H1 (cell line): ENCODE data around the gene DDX51. TPM values are rescaled to one million over a fixed set of nuclear protein-coding genes. Genes with fewer than 3 reads are reported as not detected.

Experiments used
- CTCF ChIA-PET: fragments of 300-600 bp; sonication (Branson Sonifier 250); formaldehyde crosslinking; loops from one replicate; lab custom pipeline; 2021; ENCODE audit not compliant: partially characterized antibody; lab: Charles Lee
- POLR2A ChIA-PET: fragments of 300-600 bp; sonication (Branson Sonifier 250); formaldehyde crosslinking; loops from one replicate; lab custom pipeline; 2021; ENCODE audit warnings: inconsistent platforms; ENCODE audit not compliant: partially characterized antibody; lab: Charles Lee
- DNase-seq, 2 experiments: peaks; one replicate each; pipeline versions ENCODE4 v3.0.0 to v3.0.0-alpha.2; 2010 to 2022; ENCODE audit warnings: low spot score in 2 of 2, low read depth in 1 of 2, mixed read lengths in 1 of 2
- FAIRE-seq: peaks from 2 replicates; lab custom pipeline; 2011; peaks lifted over from hg19 to GRCh38; lab: Jason Lieb, UNC
- H2AFZ ChIP-seq: 2 replicates; pipeline ENCODE4 v1.8.1; 2012; ENCODE audit warnings: low read length, inconsistent platforms
- H2AK5ac ChIP-seq: 2 replicates; pipeline ENCODE4 v1.6.1; 2013; ENCODE audit warnings: low read depth, low read length
- H2BK120ac ChIP-seq: replicated peaks from 2 replicates; pipeline ENCODE3; 2013; ENCODE audit warnings: low read depth, low read length, inconsistent platforms
- H2BK12ac ChIP-seq: 2 replicates; pipeline ENCODE4 v1.6.1; 2013; ENCODE audit warnings: low read depth, low read length
- H2BK15ac ChIP-seq: 2 replicates; pipeline ENCODE4 v1.6.1; 2013; ENCODE audit warnings: low read length
- H2BK20ac ChIP-seq: 2 replicates; pipeline ENCODE4 v1.6.1; 2013; ENCODE audit warnings: low read length
- H2BK5ac ChIP-seq: 2 replicates; pipeline ENCODE4 v1.6.1; 2013; ENCODE audit warnings: low read depth, low read length
- H3K14ac ChIP-seq: 2 replicates; pipeline ENCODE4 v1.6.1; 2013; ENCODE audit warnings: inconsistent platforms; ENCODE audit not compliant: insufficient read length
- H3K18ac ChIP-seq: 2 replicates; pipeline ENCODE4 v1.6.1; 2013; ENCODE audit warnings: low read length; ENCODE audit errors: extremely low read depth
- H3K23ac ChIP-seq: 2 replicates; pipeline ENCODE4 v1.6.1; 2013; ENCODE audit warnings: inconsistent platforms; ENCODE audit not compliant: insufficient read length
- H3K23me2 ChIP-seq: 2 replicates; pipeline ENCODE4 v1.6.1; 2013; ENCODE audit warnings: low read depth, low read length
- H3K27ac ChIP-seq: 2 replicates; pipeline ENCODE4 v1.6.1; 2011; ENCODE audit warnings: low read depth, low read length, inconsistent platforms
- H3K27me3 ChIP-seq, 4 experiments: replicated peaks in 1 of 4; 1 replicate in 1 of 4; 2 replicates in 3 of 4; pipeline versions ENCODE4 v1.6.1 to v1.8.1; 2011 to 2013; ENCODE audit warnings: low read length in 3 of 4, mild to moderate bottlenecking in 3 of 4, inconsistent platforms in 2 of 4, mixed read lengths in 2 of 4, moderate library complexity in 1 of 4; ENCODE audit not compliant: control insufficient read depth in 3 of 4, insufficient read depth in 3 of 4; ENCODE audit errors: extremely low read depth in 1 of 4
- H3K36me3 ChIP-seq, 4 experiments: 2 replicates each; pipeline versions ENCODE4 v1.6.1 to v1.8.1; 2011 to 2013; ENCODE audit warnings: mild to moderate bottlenecking in 4 of 4, low read length in 3 of 4, moderate library complexity in 2 of 4, control low read depth in 1 of 4, inconsistent platforms in 1 of 4; ENCODE audit not compliant: insufficient read depth in 4 of 4, control insufficient read depth in 2 of 4
- H3K4ac ChIP-seq: replicated peaks from 2 replicates; pipeline ENCODE3; 2013; ENCODE audit warnings: low read length, low read depth, mixed read lengths, inconsistent platforms; ENCODE audit not compliant: insufficient read length
- H3K4me1 ChIP-seq, 4 experiments: replicated peaks in 1 of 4; 1 replicate in 1 of 4; 2 replicates in 3 of 4; pipeline versions ENCODE4 v1.6.1 to v1.8.1; 2011 to 2013; ENCODE audit warnings: low read length in 3 of 4, inconsistent platforms in 2 of 4, mixed read lengths in 1 of 4; ENCODE audit not compliant: insufficient read depth in 4 of 4, control insufficient read depth in 3 of 4
- H3K4me2 ChIP-seq, 2 experiments: 2 replicates each; pipeline versions ENCODE4 v1.6.1 to v1.8.1; 2011 to 2013; ENCODE audit warnings: low read depth in 2 of 2, low read length in 2 of 2, control low read depth in 1 of 2, inconsistent platforms in 1 of 2, mild to moderate bottlenecking in 1 of 2; ENCODE audit not compliant: insufficient read depth in 1 of 2
- H3K4me3 ChIP-seq, 4 experiments: fragments of 200-600, 300-600 bp in 1 of 4; sonication (generic), shearing (Covaris generic), sonication (Bioruptor Twin) in 1 of 4; 2 replicates each; pipeline versions ENCODE4 v1.5.1 to v1.8.1; 2011 to 2016; ENCODE audit warnings: low read length in 4 of 4, low read depth in 3 of 4, control low read depth in 2 of 4, inconsistent platforms in 2 of 4, mild to moderate bottlenecking in 2 of 4, mixed read lengths in 1 of 4, moderate library complexity in 1 of 4; ENCODE audit not compliant: insufficient read depth in 2 of 4; ENCODE audit errors: extremely low read depth in 1 of 4
- H3K56ac ChIP-seq: replicated peaks from 2 replicates; pipeline ENCODE3; 2013; ENCODE audit warnings: low read depth, mild to moderate bottlenecking, mixed read lengths, low read length, inconsistent platforms; ENCODE audit not compliant: insufficient read length
- H3K79me1 ChIP-seq: 2 replicates; pipeline ENCODE4 v1.6.1; 2013; ENCODE audit warnings: low read depth, low read length, control low read depth
- H3K79me2 ChIP-seq, 2 experiments: 2 replicates each; pipeline versions ENCODE4 v1.6.1 to v1.8.1; 2012 to 2013; ENCODE audit warnings: low read length in 2 of 2, mild to moderate bottlenecking in 2 of 2, inconsistent platforms in 1 of 2; ENCODE audit not compliant: insufficient read depth in 2 of 2, control insufficient read depth in 1 of 2
- H3K9ac ChIP-seq, 4 experiments: replicated peaks in 1 of 4; 1 replicate in 1 of 4; 2 replicates in 3 of 4; pipeline versions ENCODE4 v1.6.1 to v1.8.1; 2011 to 2013; ENCODE audit warnings: low read depth in 3 of 4, low read length in 3 of 4, control low read depth in 2 of 4, mild to moderate bottlenecking in 2 of 4, moderate library complexity in 2 of 4, inconsistent platforms in 1 of 4; ENCODE audit errors: extremely low read depth in 1 of 4
- H3K9me3 ChIP-seq, 2 experiments: 2 replicates each; pipeline versions ENCODE4 v1.6.1 to v1.8.1; 2012 to 2013; ENCODE audit warnings: mild to moderate bottlenecking in 2 of 2, moderate library complexity in 2 of 2, control low read depth in 1 of 2, inconsistent platforms in 1 of 2, low read depth in 1 of 2, low read length in 1 of 2, mixed read lengths in 1 of 2; ENCODE audit not compliant: insufficient read depth in 2 of 2
- H4K20me1 ChIP-seq, 2 experiments: replicated peaks in 1 of 2; 2 replicates each; pipeline versions ENCODE3 to v1.8.1; 2011 to 2013; ENCODE audit warnings: inconsistent platforms in 2 of 2, low read length in 2 of 2, mild to moderate bottlenecking in 1 of 2; ENCODE audit not compliant: insufficient read depth in 2 of 2, control insufficient read depth in 1 of 2
- H4K5ac ChIP-seq: 2 replicates; pipeline ENCODE4 v1.6.1; 2013; ENCODE audit warnings: low read length, low read depth, mixed read lengths, inconsistent platforms; ENCODE audit not compliant: insufficient read length
- H4K8ac ChIP-seq: 2 replicates; pipeline ENCODE4 v1.8.0; 2013; ENCODE audit warnings: mild to moderate bottlenecking, moderate library complexity, low read length, inconsistent platforms; ENCODE audit not compliant: insufficient read depth; ENCODE audit errors: extremely low read depth
- H4K91ac ChIP-seq: replicated peaks from 2 replicates; pipeline ENCODE3; 2013; ENCODE audit warnings: low read length, mixed read lengths, inconsistent platforms; ENCODE audit not compliant: insufficient read length
- BRCA1 ChIP-seq: IDR thresholded peaks from 2 replicates; pipeline ENCODE4 v1.6.1; 2012; ENCODE audit warnings: low read depth, low read length, improper control_type of control experiment
- CBX5 ChIP-seq: fragments of 300-800, 300-1000 bp; sonication (generic); IDR thresholded peaks from 2 replicates; pipeline ENCODE4 v1.7.1; 2016; ENCODE audit warnings: antibody characterized with exemption, low read length, low read depth
- CBX8 ChIP-seq: fragments of 300-800, 300-1000 bp; sonication (generic); IDR thresholded peaks from 2 replicates; pipeline ENCODE4 v1.7.1; 2016; ENCODE audit warnings: low read depth, low read length, borderline replicate concordance
- CREB1 ChIP-seq: IDR thresholded peaks from 2 replicates; pipeline ENCODE4 v1.6.1; 2012; ENCODE audit warnings: inconsistent platforms
- EGR1 ChIP-seq: IDR thresholded peaks from 2 replicates; pipeline ENCODE4 v1.6.1; 2011; ENCODE audit warnings: low read depth, low read length, borderline replicate concordance
- KDM1A ChIP-seq: fragments of 200-600, 300-600 bp; sonication (generic); IDR thresholded peaks from 2 replicates; pipeline ENCODE4 v1.7.1; 2016; ENCODE audit warnings: mild to moderate bottlenecking, low read length, borderline replicate concordance
- KDM4A ChIP-seq: IDR thresholded peaks from one replicate; pipeline ENCODE4 v1.7.1; 2012; ENCODE audit warnings: low read depth, mild to moderate bottlenecking, moderate library complexity, low read length, inconsistent platforms; ENCODE audit not compliant: severe bottlenecking
- KDM5A ChIP-seq: fragments of 200-600 bp; IDR thresholded peaks from 2 replicates; pipeline ENCODE4 v1.7.1; 2012; ENCODE audit warnings: mild to moderate bottlenecking, low read length, inconsistent platforms, mixed read lengths
- NRF1 ChIP-seq: IDR thresholded peaks from 2 replicates; pipeline ENCODE4 v1.6.1; 2011; ENCODE audit warnings: mild to moderate bottlenecking, low read depth, low read length, improper control_type of control experiment
- RFX5 ChIP-seq: IDR thresholded peaks from 2 replicates; pipeline ENCODE4 v1.6.1; 2011; ENCODE audit warnings: low read depth, low read length, improper control_type of control experiment, borderline replicate concordance
- SP1 ChIP-seq: IDR thresholded peaks from 2 replicates; pipeline ENCODE4 v1.6.1; 2011; ENCODE audit warnings: low read depth, low read length
- SRF ChIP-seq: IDR thresholded peaks from 2 replicates; pipeline ENCODE4 v1.6.1; 2011; ENCODE audit warnings: mild to moderate bottlenecking, low read depth, low read length, moderate library complexity
- WGBS, 2 experiments: shearing (Covaris generic) in 1 of 2; methylation state at CpG; one replicate each; pipeline versions ENCODE4 v1.1.6 to v1.1.7; 2013 to 2015; ENCODE audit warnings: low lambda C conversion rate in 2 of 2, mixed read lengths in 2 of 2, inconsistent platforms in 1 of 2, low coverage in 1 of 2, missing lambda C conversion rate in 1 of 2; ENCODE audit not compliant: insufficient replicate concordance in 2 of 2, insufficient coverage in 1 of 2, insufficient read length in 1 of 2; ENCODE audit errors: extremely low coverage in 1 of 2, missing lambda C conversion rate in 1 of 2; 5-methylcytosine and 5-hydroxymethylcytosine counted together
- polyA plus RNA-seq, 7 experiments: library from polyadenylated mRNA; depleted of rRNA in 3 of 7; stranded (reverse) in 5 of 7; unstranded in 2 of 7; fragments of >200 nt in 5 of 7; fragments of 200-250 nt in 2 of 7; gene quantifications; 1 replicate in 5 of 7; 2 replicates in 1 of 7; 4 replicates in 1 of 7; pipeline versions ENCODE4 v1.2.1 to v1.2.3, GENCODE V29; 2011 to 2013; ENCODE audit warnings: missing spikeins in 2 of 7, mixed read lengths in 2 of 7
- total RNA-seq: library from RNA; stranded (reverse); fragmentation: NEBNext Ultra II Directional; extraction: Animal tissue kit (Norgen Biotek cat#: 25700); gene quantifications from 2 replicates; pipeline ENCODE4 v1.2.1, GENCODE V29; 2021

DDX51 gene
- total and polyA plus RNA-seq, 2 of the 8 experiments (the other 6 are each of a cell fraction or from before 2014, with no cell fraction given): 11.2 to 24.4 TPM

DNA sequence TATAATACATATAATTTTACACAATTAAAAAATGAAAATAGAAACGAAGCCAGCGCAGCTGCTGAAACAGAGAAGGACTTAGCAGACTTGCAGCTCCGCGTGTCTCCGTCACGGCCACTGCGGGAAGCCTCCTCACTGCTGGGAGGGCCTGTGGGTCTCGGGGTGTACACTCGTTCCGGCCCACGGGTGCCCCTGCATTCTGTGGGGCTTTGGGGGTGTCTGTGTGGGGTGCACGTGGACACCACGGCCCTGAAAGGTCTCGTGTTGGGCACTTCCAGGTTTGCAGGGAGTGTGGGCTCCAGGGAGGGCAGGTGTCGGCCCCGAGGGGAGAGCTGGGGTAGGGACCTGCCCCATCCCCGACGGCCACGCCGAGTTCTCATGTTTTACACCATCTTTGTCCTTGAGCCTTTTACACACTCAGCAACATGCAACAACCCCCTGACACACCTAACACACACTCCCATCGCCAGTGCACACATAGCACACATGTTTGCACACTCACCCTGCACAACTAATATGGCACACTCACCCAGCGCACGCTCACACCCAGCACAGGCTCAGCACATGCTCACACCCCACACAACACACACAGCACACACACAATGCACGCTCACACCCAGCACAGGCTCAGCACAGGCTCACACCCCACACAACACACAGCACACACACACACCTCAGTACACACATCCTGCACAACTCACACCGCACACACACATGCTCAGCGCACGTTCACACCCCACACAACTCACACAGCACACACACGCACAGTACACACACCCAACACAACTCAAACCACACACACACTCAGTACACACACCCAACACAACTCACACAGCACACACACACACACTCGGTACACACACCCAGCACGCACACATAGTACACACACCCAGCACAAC, 36.8 kb upstream of the DDX51 start:
- peak overlapping the region; percentile 28; the same call in 1 of the 2 replicates for H2AK5ac ChIP-seq
- CTCF ChIA-PET: interaction anchor here (1.1 to 2.0 kb wide), 3 partner anchors 13 to 171 kb away, joined by 3 to 6 read pairs (median 4); no protein-coding TSS in a partner anchor
- TF ChIP-seq KDM4A: no peak
- TF ChIP-seq RFX5: no peak
- no peak for TF ChIP-seq CBX8
- TF ChIP-seq CREB1: no peak
- TF ChIP-seq NRF1: no peak
- TF ChIP-seq BRCA1: no peak
- no peak for TF ChIP-seq KDM5A
- TF ChIP-seq SRF: no peak
- no peak for TF ChIP-seq SP1
- TF ChIP-seq KDM1A: no peak
- TF ChIP-seq CBX5: no peak
- no peak for TF ChIP-seq EGR1

More for the DNA sequence above, 36.8 kb upstream of the DDX51 start:
- FAIRE-seq (no peak), DNase-seq (no peak)
- H4K20me1 ChIP-seq: peaks cover 0 to 12% of the 10 kb centered on the region in 2 experiments
- peak overlapping the region; percentile 72; the same call in 1 of the 2 replicates for H2BK15ac ChIP-seq
- peak overlapping the region; percentile 39 for H3K56ac ChIP-seq
- H3K23ac ChIP-seq: no peak overlapping the region
- no peak overlapping the region for H4K91ac ChIP-seq
- no peak overlapping the region for H4K5ac ChIP-seq
- no peak overlapping the region for H3K4me2 ChIP-seq
- H3K27me3 ChIP-seq: peaks cover 0 to 54% (median 30%) of the 10 kb centered on the region in 4 experiments; a peak in 5 of 7 replicates
- no peak overlapping the region for H3K14ac ChIP-seq
- H4K8ac ChIP-seq: no peak overlapping the region; the same call in 1 of the 2 replicates
- no peak overlapping the region for H3K27ac ChIP-seq
- no peak overlapping the region for H3K4me3 ChIP-seq
- H2BK20ac ChIP-seq: no peak overlapping the region
- peaks cover 0 to 4% (median 0%) of the 10 kb centered on the region in 4 experiments; a peak in 1 of 7 replicates for H3K4me1 ChIP-seq
- H3K79me1 ChIP-seq: no peaks in the 10 kb centered on the region
- H2AFZ ChIP-seq: no peak overlapping the region
- no peak overlapping the region for H3K18ac ChIP-seq
- POLR2A ChIA-PET: interaction anchor here (1.5 kb wide), 1 partner anchor 8 kb away, joined by 6 read pairs; no protein-coding TSS in a partner anchor
- H3K79me2 ChIP-seq: no peaks in the 10 kb centered on the region
- no peak overlapping the region for H2BK120ac ChIP-seq
- no peak overlapping the region for H3K9ac ChIP-seq
- H3K36me3 ChIP-seq: no peaks in the 10 kb centered on the region; a peak in 1 of 8 replicates
- H3K23me2 ChIP-seq: peaks cover 6% of the 10 kb centered on the region; the same call in 1 of the 2 replicates
- H3K4ac ChIP-seq: no peak overlapping the region
- 92% methylated on average over 30 of the region's 30 CpGs; no CpG with 5 or more reads in 1 of the 2 experiments for WGBS, 2 experiments
- no peak overlapping the region; the same call in 1 of the 2 replicates for H2BK5ac ChIP-seq
- H3K9me3 ChIP-seq: peaks cover 0 to 9% of the 10 kb centered on the region in 2 experiments; a peak in 1 of 4 replicates
- peak overlapping the region; percentile 77; the same call in 1 of the 2 replicates for H2BK12ac ChIP-seq
